ENCODE data around the gene MYO15B. TPM values are rescaled to one million over a fixed set of nuclear protein-coding genes. Genes with fewer than 3 reads are reported as not detected.
A peak's percentile ranks its signal among the peaks of the same experiment; 100 is the strongest.

The MYO15B gene
- polyA plus RNA-seq, 1 experiment, result 0.52 TPM

DNA sequence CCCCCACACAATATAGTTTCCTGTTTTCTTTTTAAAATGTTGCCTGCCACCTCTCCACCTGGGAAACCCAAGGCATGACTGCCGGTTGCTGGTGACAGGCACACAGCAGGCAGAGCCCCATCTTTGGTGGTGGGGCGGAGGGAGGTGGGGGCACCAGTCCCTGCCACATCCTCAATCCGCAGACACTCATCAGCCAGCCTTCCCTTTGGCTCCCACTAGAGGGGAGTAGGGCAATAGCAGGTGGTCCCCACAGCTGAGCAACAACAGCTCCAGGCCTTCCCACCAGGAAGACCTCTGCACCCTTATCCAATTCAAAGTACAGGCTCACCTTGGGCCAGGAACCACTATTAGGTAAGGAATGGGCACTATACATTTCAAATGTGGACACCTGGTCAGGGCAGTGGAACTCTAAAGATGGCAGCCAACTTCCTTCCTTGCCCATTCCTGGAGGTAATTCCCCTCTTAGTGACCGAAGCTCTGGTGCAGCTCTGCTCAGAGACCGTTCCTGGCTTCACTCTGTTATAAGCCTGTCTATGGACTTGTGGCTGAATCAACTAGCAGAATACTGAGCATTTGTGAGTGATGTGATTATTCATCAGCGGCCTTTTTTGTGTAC lies 65.4 kb downstream of the MYO15B start:
- ChIA-PET POLR2A (no interaction called here), CTCF (interaction anchor here (0.6 to 16.8 kb wide), 6 partner anchors 8 to 96 kb away, joined by 3 to 226 read pairs (median 10); partner anchors contain the start of gene SMIM5)
- H3K4me3 ChIP-seq (ENCODE audit: low read depth, low read length), result no peak overlapping the region
- no peak overlapping the region for H3K27ac ChIP-seq (ENCODE audit: low read depth, low read length)
- DNase-seq (ENCODE audit: low read depth, low spot score), result no peak
- H3K27me3 ChIP-seq (ENCODE audit: control insufficient read depth, insufficient read depth, low read length), result no peaks in the 10 kb centered on the region
- TF ChIP-seq, protein P1, sequence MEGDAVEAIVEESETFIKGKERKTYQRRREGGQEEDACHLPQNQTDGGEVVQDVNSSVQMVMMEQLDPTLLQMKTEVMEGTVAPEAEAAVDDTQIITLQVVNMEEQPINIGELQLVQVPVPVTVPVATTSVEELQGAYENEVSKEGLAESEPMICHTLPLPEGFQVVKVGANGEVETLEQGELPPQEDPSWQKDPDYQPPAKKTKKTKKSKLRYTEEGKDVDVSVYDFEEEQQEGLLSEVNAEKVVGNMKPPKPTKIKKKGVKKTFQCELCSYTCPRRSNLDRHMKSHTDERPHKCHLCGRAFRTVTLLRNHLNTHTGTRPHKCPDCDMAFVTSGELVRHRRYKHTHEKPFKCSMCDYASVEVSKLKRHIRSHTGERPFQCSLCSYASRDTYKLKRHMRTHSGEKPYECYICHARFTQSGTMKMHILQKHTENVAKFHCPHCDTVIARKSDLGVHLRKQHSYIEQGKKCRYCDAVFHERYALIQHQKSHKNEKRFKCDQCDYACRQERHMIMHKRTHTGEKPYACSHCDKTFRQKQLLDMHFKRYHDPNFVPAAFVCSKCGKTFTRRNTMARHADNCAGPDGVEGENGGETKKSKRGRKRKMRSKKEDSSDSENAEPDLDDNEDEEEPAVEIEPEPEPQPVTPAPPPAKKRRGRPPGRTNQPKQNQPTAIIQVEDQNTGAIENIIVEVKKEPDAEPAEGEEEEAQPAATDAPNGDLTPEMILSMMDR (IDR thresholded peaks at IDR 0.05; ENCODE audit: low read depth, low read length), result peak; percentile 88
- no peaks in the 10 kb centered on the region for H3K9me3 ChIP-seq (ENCODE audit: control insufficient read depth, insufficient read depth, low read length)

DNA sequence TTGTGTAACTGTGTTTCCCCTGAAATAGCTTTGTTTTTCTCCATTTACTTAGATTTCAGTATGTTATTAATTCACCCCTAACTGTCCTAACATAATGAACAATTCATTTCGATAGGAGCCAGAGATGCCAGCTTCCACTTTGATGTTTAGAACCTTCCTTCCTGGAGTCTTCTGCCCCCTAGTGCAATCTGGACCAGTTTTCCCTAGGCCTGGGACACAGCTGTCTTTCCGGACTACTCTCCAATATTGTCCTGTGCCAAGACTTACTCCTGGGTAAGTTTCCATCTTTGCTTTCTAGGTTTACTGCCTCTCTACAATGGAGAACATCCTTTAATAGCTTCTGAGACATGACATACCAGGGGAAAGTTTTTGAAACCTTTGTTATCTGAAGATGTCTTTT lies 66.6 kb downstream of the MYO15B start:
- H3K27me3 ChIP-seq (ENCODE audit: control insufficient read depth, insufficient read depth, low read length), result no peaks in the 10 kb centered on the region
- no peaks in the 10 kb centered on the region for H3K9me3 ChIP-seq (ENCODE audit: control insufficient read depth, insufficient read depth, low read length)
- TF ChIP-seq, protein P1 (IDR thresholded peaks at IDR 0.05; ENCODE audit: low read depth, low read length), result peak; percentile 26
- DNase-seq (ENCODE audit: low read depth, low spot score), result no peak
- ChIA-PET POLR2A (interaction anchor here (0.6 kb wide), 1 partner anchor 118 kb away, joined by 3 read pairs; no protein-coding TSS in a partner anchor), CTCF (interaction anchor here (0.8 to 16.8 kb wide), 6 partner anchors 10 to 95 kb away, joined by 3 to 226 read pairs (median 6); partner anchors contain the start of genes RECQL5, SAP30BP and SMIM5)
- no peak overlapping the region for H3K4me3 ChIP-seq (ENCODE audit: low read depth, low read length)
- no peak overlapping the region for H3K27ac ChIP-seq (ENCODE audit: low read depth, low read length)

DNA sequence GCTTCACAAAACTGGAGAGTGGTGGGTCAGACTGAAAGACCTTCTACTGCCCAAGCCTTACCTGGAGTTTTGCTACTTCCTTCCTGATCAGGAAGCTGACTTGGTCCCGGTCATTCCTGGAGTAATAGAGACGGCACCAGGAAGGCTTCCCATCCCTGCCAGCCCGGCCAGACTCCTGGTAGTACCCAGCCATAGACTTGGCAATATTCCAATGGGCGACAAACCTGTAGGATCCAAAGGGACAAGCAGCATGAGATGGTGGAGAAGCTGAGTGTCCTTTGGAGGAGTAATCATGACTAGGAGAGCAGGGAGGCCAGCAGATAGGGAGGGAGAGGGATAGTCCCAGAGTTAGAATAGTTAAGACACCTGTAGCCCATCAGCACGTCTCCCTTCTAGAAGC lies 70.6 kb downstream of the MYO15B start:
- TF ChIP-seq, protein P1 (IDR thresholded peaks at IDR 0.05; ENCODE audit: low read depth, low read length), result no peak
- Histone ChIP-seq H3K4me3 (ENCODE audit: low read depth, low read length) (no peak overlapping the region), H3K9me3 (ENCODE audit: control insufficient read depth, insufficient read depth, low read length) (no peaks in the 10 kb centered on the region), H3K27me3 (ENCODE audit: control insufficient read depth, insufficient read depth, low read length) (no peaks in the 10 kb centered on the region), H3K27ac (ENCODE audit: low read depth, low read length) (no peak overlapping the region)
- ChIA-PET POLR2A (interaction anchor here (0.9 kb wide), 1 partner anchor 9 kb away, joined by 3 read pairs; the partner anchor contains the start of genes RECQL5 and SAP30BP), CTCF (interaction anchor here (0.6 to 16.8 kb wide), 3 partner anchors 25 to 90 kb away, joined by 3 to 226 read pairs (median 4); partner anchors contain the start of gene SMIM5)
- DNase-seq (ENCODE audit: low read depth, low spot score), result no peak

DNA sequence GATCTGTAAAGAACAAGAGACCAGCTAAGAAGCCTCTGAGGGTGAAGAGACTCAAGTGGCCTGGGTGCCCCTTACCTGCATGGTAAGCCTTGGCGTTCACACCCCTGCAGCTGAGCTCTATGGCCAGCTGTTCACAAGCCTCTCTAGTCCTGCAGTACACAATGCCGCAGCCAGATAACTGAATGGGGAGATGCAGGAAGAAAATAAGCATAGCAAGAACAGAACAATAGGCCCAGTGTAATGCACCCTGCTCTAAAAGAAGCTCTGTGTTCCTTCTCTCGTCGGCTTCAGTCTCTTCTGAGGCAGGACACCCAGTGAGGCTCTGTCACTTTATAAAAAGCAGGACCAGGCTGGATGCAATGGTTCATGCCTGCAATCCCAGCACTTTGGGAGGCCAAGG lies 73.9 kb downstream of the MYO15B start:
- DNase-seq (ENCODE audit: low read depth, low spot score), result no peak
- Histone ChIP-seq H3K4me3 (ENCODE audit: low read depth, low read length) (no peak overlapping the region), H3K27ac (ENCODE audit: low read depth, low read length) (no peak overlapping the region), H3K27me3 (ENCODE audit: control insufficient read depth, insufficient read depth, low read length) (no peaks in the 10 kb centered on the region), H3K9me3 (ENCODE audit: control insufficient read depth, insufficient read depth, low read length) (no peaks in the 10 kb centered on the region)
- POLR2A ChIA-PET, result interaction anchor here (0.6 kb wide), 1 partner anchor 520 kb away, joined by 5 read pairs; no protein-coding TSS in a partner anchor
- TF ChIP-seq, protein P1 (IDR thresholded peaks at IDR 0.05; ENCODE audit: low read depth, low read length), result no peak
- CTCF ChIA-PET, result interaction anchor here (0.8 to 2.1 kb wide), 4 partner anchors 9 to 145 kb away, joined by 3 to 11 read pairs (median 7); partner anchors contain the start of genes SMIM5 and TSEN54

GRCh38 chr17:75662511-75662910 lies 74.9 kb downstream of the MYO15B start:
- H3K27me3 ChIP-seq (ENCODE audit: control insufficient read depth, insufficient read depth, low read length), result no peaks in the 10 kb centered on the region
- TF ChIP-seq, protein P1 (IDR thresholded peaks at IDR 0.05; ENCODE audit: low read depth, low read length), result no peak
- no peak for DNase-seq (ENCODE audit: low read depth, low spot score)
- no peak overlapping the region for H3K27ac ChIP-seq (ENCODE audit: low read depth, low read length)
- H3K9me3 ChIP-seq (ENCODE audit: control insufficient read depth, insufficient read depth, low read length), result no peaks in the 10 kb centered on the region
- CTCF ChIA-PET, result interaction anchor here (0.6 to 2.1 kb wide), 5 partner anchors 10 to 91 kb away, joined by 3 to 10 read pairs (median 4); no protein-coding TSS in a partner anchor
- no peak overlapping the region for H3K4me3 ChIP-seq (ENCODE audit: low read depth, low read length)
- POLR2A ChIA-PET, result no interaction called here
